RWPE1 (cell line): Measurements from ENCODE around the gene MOB2.

Experiments used
- CTCF ChIA-PET: fragments of 350-600 bp; sonication (Branson Sonifier 250); formaldehyde crosslinking; extraction: SDS; loops from one replicate; lab custom pipeline; 2021; lab: Yijun Ruan, JAX
- POLR2A ChIA-PET: fragments of 400-600 bp; formaldehyde crosslinking; extraction: SDS; loops from one replicate; lab custom pipeline; 2020; ENCODE audit warnings: antibody characterized with exemption; ENCODE audit not compliant: low non-redundant PET; lab: Yijun Ruan, JAX
- DNase-seq: peaks from one replicate; pipeline ENCODE4 v3.0.0; 2012; ENCODE audit warnings: low spot score
- H3K27ac ChIP-seq: fragments of 450-650 bp; 2 replicates; pipeline ENCODE4 v1.5.1; 2017
- CTCF ChIP-seq: fragments of 450-650 bp; conservative IDR thresholded peaks from 2 replicates; pipeline ENCODE4 v1.5.1; 2017; ENCODE audit warnings: low read depth, mild to moderate bottlenecking

MOB2 gene

GRCh38 chr11:1509626-1510255 is 23.2 kb upstream of the MOB2 start:
- ChIA-PET CTCF (no interaction called here), POLR2A (no interaction called here)
- TF ChIP-seq CTCF = no peak
- DNase-seq = no peak
- H3K27ac ChIP-seq = no peak overlapping the region

DNA sequence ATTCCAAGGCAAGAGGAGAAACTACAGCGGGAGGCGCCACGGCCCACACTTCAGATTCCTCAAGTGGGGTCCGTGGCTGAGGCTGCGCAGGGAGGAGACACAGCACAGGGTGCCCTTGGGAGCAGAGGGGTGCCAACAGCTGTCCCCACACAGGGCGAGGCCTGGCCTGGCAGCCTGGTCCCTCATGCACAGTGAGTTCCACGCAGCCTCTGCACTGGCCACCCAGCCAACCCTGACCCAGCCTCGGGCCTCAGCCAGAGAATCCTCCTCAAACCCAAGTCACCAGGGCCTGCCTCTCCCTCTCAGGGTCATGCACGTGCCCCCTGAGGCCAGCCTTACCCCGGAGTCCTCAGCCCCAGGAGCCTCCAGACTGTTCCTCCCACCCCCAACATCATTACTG is 22.4 kb upstream of the MOB2 start:
- CTCF ChIA-PET = no interaction called here
- no peak for TF ChIP-seq CTCF
- no peak for DNase-seq
- POLR2A ChIA-PET = no interaction called here
- H3K27ac ChIP-seq = no peak overlapping the region

- no peak for DNase-seq
- ChIA-PET POLR2A (no interaction called here), CTCF (no interaction called here)
- H3K27ac ChIP-seq = no peak overlapping the region
- no peak for TF ChIP-seq CTCF
Measured at GRCh38 chr11:1508491-1508891, 21.9 kb upstream of the MOB2 start.

GRCh38 chr11:1507381-1508140 is 21.0 kb upstream of the MOB2 start:
- H3K27ac ChIP-seq = no peak overlapping the region
- no peak for TF ChIP-seq CTCF
- ChIA-PET POLR2A (no interaction called here), CTCF (interaction anchor here (1.5 kb wide), 1 partner anchor 9 kb away, joined by 3 read pairs; no protein-coding TSS in a partner anchor)
- no peak for DNase-seq

DNA sequence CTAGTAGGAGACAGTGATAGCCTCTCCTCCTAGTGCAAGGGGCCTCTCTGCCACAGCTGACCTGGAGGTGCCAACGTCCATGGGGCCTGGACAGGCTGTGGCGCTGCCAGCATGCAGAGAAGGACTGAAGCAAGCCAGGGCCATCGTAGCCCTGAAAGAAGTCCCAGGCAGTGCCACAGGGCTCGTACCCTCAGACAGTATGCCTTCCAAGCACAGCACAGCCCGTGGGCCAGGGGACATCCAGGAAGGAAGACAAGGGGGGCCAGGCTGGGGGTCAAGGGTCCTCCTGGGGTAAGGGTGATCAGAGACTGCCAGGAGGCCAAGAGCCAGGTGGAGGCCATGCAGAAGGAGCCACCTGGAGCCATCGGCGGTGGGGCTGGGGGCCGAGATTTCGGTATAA is 20.4 kb upstream of the MOB2 start:
- TF ChIP-seq CTCF = no peak
- ChIA-PET CTCF (interaction anchor here (1.5 kb wide), 1 partner anchor 9 kb away, joined by 3 read pairs; no protein-coding TSS in a partner anchor), POLR2A (no interaction called here)
- no peak overlapping the region for H3K27ac ChIP-seq
- no peak for DNase-seq

DNA sequence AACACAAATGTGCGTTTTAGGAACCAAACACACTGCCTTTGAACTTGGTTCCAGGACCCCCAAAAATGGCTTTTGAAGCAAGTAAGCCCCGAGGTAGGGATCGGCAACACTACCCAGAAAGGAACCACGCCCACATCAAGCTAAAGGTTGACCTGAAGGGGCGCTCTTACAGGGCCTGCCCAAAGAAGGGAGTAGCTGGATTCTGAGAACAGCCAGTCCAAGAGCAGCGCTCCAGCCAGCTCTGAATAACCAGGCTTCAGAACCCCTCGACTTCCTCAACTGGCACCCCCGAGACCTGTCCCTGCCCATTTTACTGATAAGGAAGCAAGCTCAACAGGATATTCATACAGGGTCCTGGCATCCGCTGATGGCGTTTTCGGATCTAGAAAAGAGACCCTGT is 18.9 kb upstream of the MOB2 start:
- POLR2A ChIA-PET = no interaction called here
- DNase-seq = no peak
- CTCF ChIA-PET = no interaction called here
- TF ChIP-seq CTCF = no peak
- no peak overlapping the region for H3K27ac ChIP-seq
